Lung (tissue), 12 donors: Measurements from ENCODE around the gene APCDD1. TPM values are rescaled to one million over a fixed set of nuclear protein-coding genes. Genes with fewer than 3 reads are reported as not detected.

Experiments used
- ATAC-seq: fragments of 200-7000 bp; cut with Tn5 transposase; one replicate; pipeline ENCODE4 v1.9.1; 2020; ENCODE audit warnings: moderate number of reproducible peaks; ENCODE audit not compliant: insufficient read depth, low FRiP score
- DNase-seq, 3 donors: peaks; one replicate each; pipeline ENCODE4 v3.0.0-alpha.2; 2013 to 2017
- H3K27ac ChIP-seq, 2 donors: one replicate each; pipeline ENCODE4 v1.5.1; 2013; ENCODE audit warnings: mild to moderate bottlenecking in 2 of 2, moderate library complexity in 2 of 2, control low read depth in 1 of 2, inconsistent platforms in 1 of 2, low read depth in 1 of 2, low read length in 1 of 2
- H3K27me3 ChIP-seq, 3 donors: one replicate each; pipeline ENCODE4 v1.5.1; 2013; ENCODE audit warnings: low read length in 2 of 3; ENCODE audit not compliant: control insufficient read depth in 3 of 3, insufficient read depth in 3 of 3
- H3K36me3 ChIP-seq, 4 donors: one replicate each; pipeline ENCODE4 v1.5.1; 2013; ENCODE audit warnings: low read length in 4 of 4, mild to moderate bottlenecking in 1 of 4, moderate library complexity in 1 of 4; ENCODE audit not compliant: control insufficient read depth in 4 of 4, insufficient read depth in 4 of 4
- H3K4me1 ChIP-seq, 5 donors: one replicate each; pipeline ENCODE4 v1.5.1; 2013; ENCODE audit warnings: low read length in 5 of 5, mild to moderate bottlenecking in 2 of 5, moderate library complexity in 1 of 5; ENCODE audit not compliant: control insufficient read depth in 5 of 5, insufficient read depth in 5 of 5
- H3K4me3 ChIP-seq: one replicate; pipeline ENCODE4 v1.5.1; 2013; ENCODE audit warnings: mild to moderate bottlenecking, control low read depth, moderate library complexity
- H3K9ac ChIP-seq, 2 donors: one replicate each; pipeline ENCODE4 v1.5.1; 2013; ENCODE audit warnings: low read length in 2 of 2, control low read depth in 1 of 2; ENCODE audit not compliant: insufficient read depth in 1 of 2
- H3K9me3 ChIP-seq, 4 donors: one replicate each; pipeline ENCODE4 v1.5.1; 2013; ENCODE audit warnings: low read length in 3 of 4, mild to moderate bottlenecking in 1 of 4, moderate library complexity in 1 of 4; ENCODE audit not compliant: control insufficient read depth in 4 of 4, insufficient read depth in 3 of 4
- whole genome bisulfite sequencing, 2 donors: extraction: QIAGEN DNeasy Blood & Tissue Kit; methylation state at CpG; one replicate each; pipeline ENCODE4 v1.1.7; 2013; 5-methylcytosine and 5-hydroxymethylcytosine counted together
- polyA plus RNA-seq, 2 donors: library from polyadenylated mRNA; stranded (reverse); fragments of 200-250 nt; gene quantifications; one replicate each; pipeline ENCODE4 v1.2.1, GENCODE V29; 2013
- total RNA-seq, 2 donors: library from RNA; depleted of rRNA in 1 of 2; stranded (reverse); fragments of >200 nt in 1 of 2; gene quantifications; one replicate each; pipeline ENCODE4 v1.2.1, GENCODE V29; 2014 to 2021
- TF ChIP-seq, protein P1 (sequence below): IDR thresholded peaks from 2 replicates; pipeline ENCODE4 v1.5.1; 2012; ENCODE audit warnings: mild to moderate bottlenecking; ENCODE audit errors: control extremely low read depth, extremely low read depth
- donor health status: control.
- donor health status: control.
- donor health status: Bipolar disorder and iron deficiency.
- donor health status: healthy.
- donor health status: DM: yes; HTN: yes; CAD: no.

Gene APCDD1
- total and polyA plus RNA-seq, 4 donors: 6.8 to 77.4 (median 29.3) TPM

DNA sequence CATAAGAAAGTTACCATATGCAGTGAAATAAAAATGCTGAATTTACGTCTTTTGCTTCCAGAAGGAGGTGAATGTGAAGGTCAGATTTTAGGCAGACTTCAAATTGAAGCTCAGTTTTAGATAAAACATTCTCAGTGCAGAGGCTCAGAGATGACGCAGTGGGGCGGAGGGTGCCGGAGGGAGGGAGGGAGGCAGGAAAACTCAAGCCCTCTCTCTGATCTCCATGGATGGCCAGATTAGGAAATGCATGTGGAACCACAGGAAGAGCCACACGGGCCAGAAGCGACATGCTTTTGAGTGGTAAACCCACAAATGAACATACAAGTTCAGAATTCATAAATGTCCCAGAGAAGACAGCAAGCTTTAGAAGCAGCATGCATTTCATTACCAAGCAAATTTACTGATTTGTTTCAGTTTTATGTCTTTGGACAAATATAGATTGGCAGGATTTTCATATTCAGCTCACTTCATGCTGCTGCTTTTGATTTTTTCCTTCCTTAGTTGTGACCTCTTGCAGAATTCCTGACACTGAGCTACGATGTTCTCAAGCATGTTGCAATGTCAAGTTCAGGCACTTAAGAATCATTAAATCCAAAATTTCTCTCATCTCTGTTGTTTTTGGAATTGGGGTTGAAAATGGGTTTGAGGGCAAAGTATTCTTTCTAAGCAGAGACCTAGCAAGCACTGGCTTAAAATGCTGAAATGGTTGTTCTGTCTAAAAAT lies 29.7 kb upstream of the APCDD1 start:
- no peaks in the 10 kb centered on the region for H3K27me3 ChIP-seq
- DNase-seq (peak in 2 of 3 donors; percentile 61 to 72), ATAC-seq (no peak)
- WGBS, 2 donors: 37 to 58% methylated on average over 7 of the region's 7 CpGs
- no peak overlapping the region for H3K27ac ChIP-seq
- H3K4me3 ChIP-seq: no peak overlapping the region
- TF ChIP-seq, protein P1, sequence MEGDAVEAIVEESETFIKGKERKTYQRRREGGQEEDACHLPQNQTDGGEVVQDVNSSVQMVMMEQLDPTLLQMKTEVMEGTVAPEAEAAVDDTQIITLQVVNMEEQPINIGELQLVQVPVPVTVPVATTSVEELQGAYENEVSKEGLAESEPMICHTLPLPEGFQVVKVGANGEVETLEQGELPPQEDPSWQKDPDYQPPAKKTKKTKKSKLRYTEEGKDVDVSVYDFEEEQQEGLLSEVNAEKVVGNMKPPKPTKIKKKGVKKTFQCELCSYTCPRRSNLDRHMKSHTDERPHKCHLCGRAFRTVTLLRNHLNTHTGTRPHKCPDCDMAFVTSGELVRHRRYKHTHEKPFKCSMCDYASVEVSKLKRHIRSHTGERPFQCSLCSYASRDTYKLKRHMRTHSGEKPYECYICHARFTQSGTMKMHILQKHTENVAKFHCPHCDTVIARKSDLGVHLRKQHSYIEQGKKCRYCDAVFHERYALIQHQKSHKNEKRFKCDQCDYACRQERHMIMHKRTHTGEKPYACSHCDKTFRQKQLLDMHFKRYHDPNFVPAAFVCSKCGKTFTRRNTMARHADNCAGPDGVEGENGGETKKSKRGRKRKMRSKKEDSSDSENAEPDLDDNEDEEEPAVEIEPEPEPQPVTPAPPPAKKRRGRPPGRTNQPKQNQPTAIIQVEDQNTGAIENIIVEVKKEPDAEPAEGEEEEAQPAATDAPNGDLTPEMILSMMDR: no peak
- no peak overlapping the region for H3K9ac ChIP-seq
- H3K9me3 ChIP-seq: peaks cover 0 to 5% (median 0%) of the 10 kb centered on the region in 4 donors
- H3K4me1 ChIP-seq: peaks cover 0 to 18% (median 0%) of the 10 kb centered on the region in 5 donors
- H3K36me3 ChIP-seq: no peaks in the 10 kb centered on the region

DNA sequence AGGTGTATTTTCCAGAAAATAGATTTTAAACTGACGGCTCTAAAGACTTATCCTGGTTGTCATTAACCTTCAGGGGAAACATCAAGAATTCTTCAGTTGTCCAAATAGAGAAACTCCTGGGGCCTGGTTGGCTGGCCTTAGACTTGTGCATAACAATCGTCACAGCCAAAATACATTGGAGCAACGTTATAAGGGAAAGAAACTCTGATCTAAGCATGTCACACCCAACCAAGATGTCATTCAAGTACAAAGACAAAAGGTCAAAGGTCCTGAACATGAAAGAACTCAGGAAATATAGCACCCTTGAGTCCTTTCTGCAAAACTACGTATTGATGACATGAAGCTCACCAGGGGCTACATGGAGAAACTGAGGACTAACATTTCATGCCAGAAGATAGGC lies 23.8 kb upstream of the APCDD1 start:
- 81 to 88% methylated on average over 4 of the region's 4 CpGs for WGBS, 2 donors
- H3K9ac ChIP-seq: no peak overlapping the region
- TF ChIP-seq, protein P1: no peak
- no peaks in the 10 kb centered on the region for H3K9me3 ChIP-seq
- H3K4me3 ChIP-seq: no peak overlapping the region
- peaks cover 0 to 5% (median 0%) of the 10 kb centered on the region in 5 donors for H3K4me1 ChIP-seq
- no peak overlapping the region for H3K27ac ChIP-seq
- H3K27me3 ChIP-seq: no peaks in the 10 kb centered on the region
- no peaks in the 10 kb centered on the region for H3K36me3 ChIP-seq
- no peak for ATAC-seq
- DNase-seq: no peak

DNA sequence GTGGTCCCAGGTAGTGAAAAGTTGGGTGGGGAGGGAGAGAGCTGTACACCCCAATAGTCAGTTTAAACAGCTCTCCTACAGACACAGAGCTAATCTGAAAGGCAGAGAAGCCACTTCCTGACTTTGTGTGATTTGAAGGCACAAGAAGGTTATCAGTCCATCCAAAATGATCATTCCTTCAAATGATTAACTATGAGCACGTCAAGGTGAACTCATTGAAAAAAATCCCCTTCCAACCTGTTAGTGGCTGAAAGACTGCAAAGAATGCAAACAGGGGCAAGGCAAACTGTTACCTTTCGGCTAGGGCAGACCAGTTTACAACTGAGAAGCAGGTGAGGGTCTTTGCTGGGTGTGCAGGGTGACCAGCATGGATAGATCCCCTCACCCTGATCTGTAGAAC lies 22.8 kb upstream of the APCDD1 start:
- DNase-seq: no peak
- TF ChIP-seq, protein P1: no peak
- WGBS, 2 donors: 75 to 79% methylated on average over 2 of the region's 2 CpGs
- Histone ChIP-seq H3K4me3 (no peak overlapping the region), H3K27me3 (no peaks in the 10 kb centered on the region), H3K9ac (no peak overlapping the region), H3K4me1 (peaks cover 0 to 5% (median 0%) of the 10 kb centered on the region in 5 donors), H3K9me3 (no peaks in the 10 kb centered on the region), H3K27ac (no peak overlapping the region), H3K36me3 (no peaks in the 10 kb centered on the region)
- no peak for ATAC-seq

DNA sequence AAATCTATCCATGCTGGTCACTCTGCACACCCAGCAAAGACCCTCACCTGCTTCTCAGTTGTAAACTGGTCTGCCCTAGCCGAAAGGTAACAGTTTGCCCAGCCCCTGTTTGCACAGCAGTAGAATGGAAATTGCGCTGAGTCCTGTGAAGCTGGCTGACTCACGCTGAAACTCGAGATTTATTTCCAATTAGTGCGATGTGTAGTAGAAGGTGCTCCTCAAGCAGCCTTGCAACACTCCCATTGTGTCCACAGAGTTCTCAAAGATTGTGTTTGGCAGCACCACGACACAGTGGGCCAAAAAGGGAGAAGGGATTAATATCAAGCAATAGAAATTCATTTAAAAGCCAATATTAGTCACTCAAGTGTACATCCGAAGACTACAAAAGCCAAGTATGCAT lies 21.7 kb upstream of the APCDD1 start:
- no peak for DNase-seq
- ATAC-seq: no peak
- Histone ChIP-seq H3K9me3 (no peaks in the 10 kb centered on the region), H3K4me1 (peaks cover 0 to 5% (median 0%) of the 10 kb centered on the region in 5 donors), H3K27ac (no peak overlapping the region), H3K27me3 (no peaks in the 10 kb centered on the region), H3K4me3 (no peak overlapping the region), H3K9ac (no peak overlapping the region), H3K36me3 (no peaks in the 10 kb centered on the region)
- TF ChIP-seq, protein P1: no peak
- WGBS, 2 donors: 80 to 88% methylated on average over 7 of the region's 7 CpGs
